BLaER1 (cell line): ENCODE data around the gene CYTH4.
"Not testable (repeated sequence)": the region's sequence is repeated elsewhere in the genome, so short reads cannot be mapped to it uniquely, and the experiment has no call there.

Source experiments
- H3K27ac ChIP-seq: shearing (Covaris generic); formaldehyde crosslinking; 2 replicates; pipeline ENCODE4 v1.8.1; 2022
- H3K27me3 ChIP-seq: shearing (Covaris generic); formaldehyde crosslinking; 2 replicates; pipeline ENCODE4 v1.8.1; 2022
- H3K36me3 ChIP-seq: shearing (Covaris generic); formaldehyde crosslinking; 2 replicates; pipeline ENCODE4 v1.8.1; 2022
- H3K4me1 ChIP-seq: shearing (Covaris generic); formaldehyde crosslinking; 2 replicates; pipeline ENCODE4 v1.8.1; 2022
- H3K4me2 ChIP-seq: shearing (Covaris generic); formaldehyde crosslinking; 2 replicates; pipeline ENCODE4 v1.8.1; 2022
- H3K4me3 ChIP-seq: shearing (Covaris generic); formaldehyde crosslinking; 2 replicates; pipeline ENCODE4 v1.8.1; 2022
- H3K9ac ChIP-seq: shearing (Covaris generic); formaldehyde crosslinking; 2 replicates; pipeline ENCODE4 v1.8.1; 2022
- H3K9me3 ChIP-seq: shearing (Covaris generic); formaldehyde crosslinking; 2 replicates; pipeline ENCODE4 v1.8.1; 2022
- H4K20me1 ChIP-seq: shearing (Covaris generic); formaldehyde crosslinking; 2 replicates; pipeline ENCODE4 v1.8.1; 2022
- Cebpa-rat ChIP-seq: shearing (Covaris generic); IDR thresholded peaks from 2 replicates; pipeline ENCODE4 v1.8.1; 2022

The CYTH4 gene

GRCh38 chr22:37320726-37321677 is 38.7 kb downstream of the CYTH4 start:
- H3K36me3 ChIP-seq: no peaks in the 10 kb centered on the region
- no peak overlapping the region for H3K27ac ChIP-seq
- H3K4me1 ChIP-seq: peaks cover 32% of the 10 kb centered on the region

GRCh38 chr22:37324340-37325038 is 42.2 kb downstream of the CYTH4 start:
- no peaks in the 10 kb centered on the region for H3K36me3 ChIP-seq
- H3K4me3 ChIP-seq: no peak overlapping the region
- no peak overlapping the region for H3K9ac ChIP-seq
- no peak overlapping the region for H3K4me2 ChIP-seq
- no peak for TF ChIP-seq Cebpa-rat
- 0 out of 2 replicates have a peak, but pooled peaks cover 8% of the 10 kb centered on the region for H3K4me1 ChIP-seq
- peaks cover 70% of the 10 kb centered on the region for H3K27me3 ChIP-seq
- H3K9me3 ChIP-seq: no peaks in the 10 kb centered on the region
- no peak overlapping the region for H3K27ac ChIP-seq
- no peaks in the 10 kb centered on the region for H4K20me1 ChIP-seq

More at GRCh38 chr22:37320726-37321677, 38.7 kb downstream of the CYTH4 start:
- no peak overlapping the region for H3K4me2 ChIP-seq
- no peak overlapping the region for H3K9ac ChIP-seq
- H3K27me3 ChIP-seq: peaks cover 42% of the 10 kb centered on the region
- no peak for TF ChIP-seq Cebpa-rat
- H3K4me3 ChIP-seq: no peak overlapping the region
- H3K9me3 ChIP-seq: no peaks in the 10 kb centered on the region
- no peaks in the 10 kb centered on the region for H4K20me1 ChIP-seq

DNA sequence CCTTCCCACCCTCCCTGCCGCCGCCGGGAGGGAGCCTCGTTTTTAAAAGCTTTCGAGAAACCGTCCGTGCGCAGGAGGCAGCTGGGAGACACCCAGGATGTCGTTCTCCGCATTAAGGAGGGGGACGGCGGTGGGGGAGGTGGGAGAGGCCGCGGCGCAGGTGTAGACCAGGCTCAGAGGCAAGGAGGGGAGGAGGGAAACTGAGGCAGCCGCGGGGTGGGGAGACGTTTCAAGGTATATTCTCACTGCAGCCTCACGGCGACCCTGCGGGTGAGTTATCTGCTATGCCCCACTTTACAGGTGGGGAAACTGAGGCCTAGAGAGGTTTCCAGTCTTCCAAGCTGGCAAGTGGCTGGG is 42.7 kb downstream of the CYTH4 start:
- H3K4me1 ChIP-seq: peaks cover 13% of the 10 kb centered on the region
- H3K36me3 ChIP-seq: no peaks in the 10 kb centered on the region
- no peak for TF ChIP-seq Cebpa-rat
- no peaks in the 10 kb centered on the region for H3K9me3 ChIP-seq
- no peaks in the 10 kb centered on the region for H4K20me1 ChIP-seq
- H3K27me3 ChIP-seq: peaks cover 75% of the 10 kb centered on the region
- H3K4me2 ChIP-seq: no peak overlapping the region
- H3K4me3 ChIP-seq: no peak overlapping the region
- H3K9ac ChIP-seq: no peak overlapping the region
- H3K27ac ChIP-seq: no peak overlapping the region

- TF ChIP-seq Cebpa-rat: no peak
- Histone ChIP-seq H4K20me1 (no peaks in the 10 kb centered on the region), H3K4me3 (no peak overlapping the region), H3K4me1 (peaks cover 30% of the 10 kb centered on the region), H3K4me2 (no peak overlapping the region), H3K9me3 (no peaks in the 10 kb centered on the region), H3K27ac (no peak overlapping the region), H3K27me3 (peaks cover 81% of the 10 kb centered on the region), H3K9ac (no peak overlapping the region), H3K36me3 (no peaks in the 10 kb centered on the region)
Measured at GRCh38 chr22:37326726-37327125, 44.4 kb downstream of the CYTH4 start.

DNA sequence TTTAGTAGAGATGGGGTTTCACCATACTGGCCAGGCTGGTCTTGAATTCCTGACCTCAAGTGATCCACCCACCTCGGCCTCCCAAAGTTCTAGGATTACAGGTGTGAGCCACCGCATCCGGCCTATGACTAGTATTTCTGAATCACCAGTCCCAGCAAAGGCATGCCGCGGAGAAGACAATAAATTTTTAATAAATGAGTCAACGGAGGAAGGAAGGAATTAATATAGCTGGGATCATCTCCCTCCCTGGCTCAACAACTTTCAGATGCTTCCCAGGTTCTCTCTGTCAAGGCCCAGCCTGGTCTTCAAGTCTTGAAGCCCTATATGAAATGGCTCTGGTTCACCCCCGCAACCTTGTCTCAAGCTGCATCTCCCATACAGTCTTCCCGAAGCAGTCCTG is 45.7 kb downstream of the CYTH4 start:
- TF ChIP-seq Cebpa-rat: no peak
- no peak overlapping the region for H3K27ac ChIP-seq
- no peaks in the 10 kb centered on the region for H4K20me1 ChIP-seq
- H3K4me1 ChIP-seq: peaks cover 32% of the 10 kb centered on the region
- peaks cover 81% of the 10 kb centered on the region for H3K27me3 ChIP-seq
- no peak overlapping the region for H3K4me3 ChIP-seq
- H3K9ac ChIP-seq: no peak overlapping the region
- H3K4me2 ChIP-seq: no peak overlapping the region
- no peaks in the 10 kb centered on the region for H3K36me3 ChIP-seq
- H3K9me3 ChIP-seq: no peaks in the 10 kb centered on the region

GRCh38 chr22:37328538-37329237 is 46.4 kb downstream of the CYTH4 start:
- not testable (repeated sequence) for H3K4me2 ChIP-seq, H3K4me3 ChIP-seq, H3K9me3 ChIP-seq, H3K9ac ChIP-seq, H3K36me3 ChIP-seq, H3K27ac ChIP-seq, H4K20me1 ChIP-seq
- H3K4me1 ChIP-seq: peaks cover 32% of the 10 kb centered on the region
- peaks cover 81% of the 10 kb centered on the region for H3K27me3 ChIP-seq

DNA sequence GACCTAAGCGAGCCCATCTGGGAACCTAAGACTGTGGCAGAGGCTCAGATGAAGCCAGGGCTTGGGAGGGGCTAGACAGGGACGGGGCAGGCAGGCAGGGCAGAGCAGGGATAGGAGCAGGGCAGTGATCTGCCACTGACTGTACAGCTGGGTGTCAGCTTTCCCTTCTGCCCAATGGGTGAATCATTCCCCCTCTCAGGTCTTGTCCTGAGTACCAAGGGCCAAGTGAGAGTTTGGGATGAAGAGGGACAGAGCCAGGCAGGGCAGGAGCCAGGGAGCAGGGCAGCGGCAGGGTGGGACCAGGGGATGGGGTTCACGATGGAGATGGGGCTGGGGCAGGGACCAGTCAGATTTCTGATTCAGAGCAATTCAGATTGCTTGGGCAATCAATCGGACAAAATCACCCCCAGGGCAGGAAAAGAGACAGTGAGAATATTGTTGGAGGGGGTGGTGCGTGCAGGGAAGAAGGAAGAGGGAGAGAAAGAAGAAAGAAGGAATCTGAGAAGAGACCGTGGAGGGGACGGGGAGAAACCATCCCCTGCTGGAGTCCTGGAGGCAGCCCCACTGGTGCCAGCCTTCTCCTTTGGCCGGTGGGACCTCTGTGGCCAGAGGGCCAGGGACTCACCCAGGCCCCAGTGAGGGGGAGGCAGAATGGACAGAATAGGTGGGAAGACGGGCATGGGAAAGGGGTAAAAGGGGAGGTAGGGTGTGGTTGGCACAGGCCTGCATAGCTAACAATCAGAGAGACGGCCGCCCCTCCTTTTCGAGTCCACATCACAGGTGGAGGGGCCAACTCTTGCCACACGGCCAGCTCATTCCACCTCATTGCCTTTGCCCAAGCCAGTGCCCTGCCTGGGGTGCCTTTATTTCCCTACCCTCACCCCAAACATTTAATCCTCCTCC is 47.2 kb downstream of the CYTH4 start:
- no peak overlapping the region for H3K27ac ChIP-seq
- no peak overlapping the region for H3K4me3 ChIP-seq
- H3K4me2 ChIP-seq: peak overlapping the region; percentile 49
- no peaks in the 10 kb centered on the region for H3K36me3 ChIP-seq
- no peak overlapping the region for H3K9ac ChIP-seq
- peaks cover 35% of the 10 kb centered on the region for H3K4me1 ChIP-seq
- peaks cover 9% of the 10 kb centered on the region; the same call in 1 of the 2 replicates for H4K20me1 ChIP-seq
- H3K9me3 ChIP-seq: no peaks in the 10 kb centered on the region
- TF ChIP-seq Cebpa-rat: no peak
- H3K27me3 ChIP-seq: peaks cover 81% of the 10 kb centered on the region

GRCh38 chr22:37330200-37331033 is 48.1 kb downstream of the CYTH4 start:
- H3K27ac ChIP-seq: no peak overlapping the region
- H3K9me3 ChIP-seq: no peaks in the 10 kb centered on the region
- peak overlapping the region; percentile 49 for H3K4me2 ChIP-seq
- peaks cover 13% of the 10 kb centered on the region; the same call in 1 of the 2 replicates for H4K20me1 ChIP-seq
- peaks cover 41% of the 10 kb centered on the region for H3K4me1 ChIP-seq
- H3K4me3 ChIP-seq: no peak overlapping the region
- peak; percentile 82 for TF ChIP-seq Cebpa-rat
- peaks cover 81% of the 10 kb centered on the region for H3K27me3 ChIP-seq
- H3K9ac ChIP-seq: no peak overlapping the region
- no peaks in the 10 kb centered on the region for H3K36me3 ChIP-seq
